ENCODE results near the gene DMD. TPM values are rescaled to one million over a fixed set of nuclear protein-coding genes. Genes with fewer than 3 reads are reported as not detected.

DMD gene
- polyA plus RNA-seq, 1 donor from 2014 or later: 21.6 TPM

- Histone ChIP-seq H3K9me3 (ENCODE audit: low read length) (no peaks in the 10 kb centered on the region), H3K9ac (ENCODE audit: low read length) (no peak overlapping the region), H3K9me2 (ENCODE audit: insufficient read depth, low read length) (no peaks in the 10 kb centered on the region), H4K20me1 (ENCODE audit: insufficient read depth) (no peaks in the 10 kb centered on the region), H3K27ac (ENCODE audit: low read length) (no peak overlapping the region), H3K4me3 (ENCODE audit: low read length) (no peak overlapping the region), H2AFZ (ENCODE audit: low read depth, low read length) (no peak overlapping the region), H3K79me2 (replicated peaks; ENCODE audit: insufficient read depth, low read length) (no peaks in the 10 kb centered on the region), H3F3A (ENCODE audit: insufficient read depth, low read length, poor library complexity, severe bottlenecking) (no peaks in the 10 kb centered on the region), H3K27me3 (ENCODE audit: insufficient read depth, low read depth, low read length) (no peaks in the 10 kb centered on the region), H3K4me2 (ENCODE audit: low read length) (no peak overlapping the region), H3K36me3 (ENCODE audit: insufficient read depth, low read length) (no peaks in the 10 kb centered on the region)
- TF ChIP-seq TAF1 (IDR thresholded peaks at IDR 0.05; ENCODE audit: low read depth): no peak
- no peak for TF ChIP-seq EP300 (conservative IDR thresholded peaks at IDR 0.05; ENCODE audit: poor library complexity, severe bottlenecking)
- no peak for TF ChIP-seq POLR2AphosphoS5 (IDR thresholded peaks at IDR 0.05)
- TF ChIP-seq CTCF (IDR thresholded peaks at IDR 0.05; ENCODE audit: poor library complexity, severe bottlenecking): no peak
- no peak for TF ChIP-seq RAD21 (conservative IDR thresholded peaks at IDR 0.05)
- no peak for TF ChIP-seq MXI1 (conservative IDR thresholded peaks at IDR 0.05; ENCODE audit: poor library complexity, severe bottlenecking)
- no peak for TF ChIP-seq REST (IDR thresholded peaks at IDR 0.05; ENCODE audit: borderline replicate concordance)
- TF ChIP-seq EZH2 (IDR thresholded peaks at IDR 0.05; ENCODE audit: borderline replicate concordance, insufficient read depth, low read length, poor library complexity, severe bottlenecking): no peak
- no peak for TF ChIP-seq SMC3 (conservative IDR thresholded peaks at IDR 0.05; ENCODE audit: poor library complexity)
Observed at GRCh38 chrX:31319586-31319985, 1891.8 kb downstream of the DMD start.

- Histone ChIP-seq H3K9me2 (ENCODE audit: insufficient read depth, low read length) (no peaks in the 10 kb centered on the region), H3K9me3 (ENCODE audit: low read length) (no peaks in the 10 kb centered on the region), H3K27me3 (ENCODE audit: insufficient read depth, low read depth, low read length) (no peaks in the 10 kb centered on the region), H3F3A (ENCODE audit: insufficient read depth, low read length, poor library complexity, severe bottlenecking) (no peaks in the 10 kb centered on the region), H3K4me3 (ENCODE audit: low read length) (no peak overlapping the region), H3K9ac (ENCODE audit: low read length) (no peak overlapping the region), H3K79me2 (replicated peaks; ENCODE audit: insufficient read depth, low read length) (no peaks in the 10 kb centered on the region), H3K36me3 (ENCODE audit: insufficient read depth, low read length) (no peaks in the 10 kb centered on the region), H2AFZ (ENCODE audit: low read depth, low read length) (no peak overlapping the region), H3K27ac (ENCODE audit: low read length) (no peak overlapping the region), H4K20me1 (ENCODE audit: insufficient read depth) (no peaks in the 10 kb centered on the region), H3K4me2 (ENCODE audit: low read length) (no peak overlapping the region)
- TF ChIP-seq EP300 (conservative IDR thresholded peaks at IDR 0.05; ENCODE audit: poor library complexity, severe bottlenecking) (no peak), RAD21 (conservative IDR thresholded peaks at IDR 0.05) (no peak), MXI1 (conservative IDR thresholded peaks at IDR 0.05; ENCODE audit: poor library complexity, severe bottlenecking) (no peak), POLR2AphosphoS5 (IDR thresholded peaks at IDR 0.05) (no peak), CTCF (IDR thresholded peaks at IDR 0.05; ENCODE audit: poor library complexity, severe bottlenecking) (no peak), EZH2 (IDR thresholded peaks at IDR 0.05; ENCODE audit: borderline replicate concordance, insufficient read depth, low read length, poor library complexity, severe bottlenecking) (no peak), REST (IDR thresholded peaks at IDR 0.05; ENCODE audit: borderline replicate concordance) (no peak), SMC3 (conservative IDR thresholded peaks at IDR 0.05; ENCODE audit: poor library complexity) (no peak), TAF1 (IDR thresholded peaks at IDR 0.05; ENCODE audit: low read depth) (no peak)
Observed at GRCh38 chrX:31318866-31319265, 1892.5 kb downstream of the DMD start.
